ENCODE data around the gene TBC1D4. TPM values are rescaled to one million over a fixed set of nuclear protein-coding genes. Genes with fewer than 3 reads are reported as not detected.
A peak's percentile ranks its signal among the peaks of the same experiment; 100 is the strongest.

The TBC1D4 gene
- 10 to 100 TPM in 1 of 2 experiments, 1 to 10 TPM in 1; 8.0 to 10.1 TPM for total RNA-seq

DNA sequence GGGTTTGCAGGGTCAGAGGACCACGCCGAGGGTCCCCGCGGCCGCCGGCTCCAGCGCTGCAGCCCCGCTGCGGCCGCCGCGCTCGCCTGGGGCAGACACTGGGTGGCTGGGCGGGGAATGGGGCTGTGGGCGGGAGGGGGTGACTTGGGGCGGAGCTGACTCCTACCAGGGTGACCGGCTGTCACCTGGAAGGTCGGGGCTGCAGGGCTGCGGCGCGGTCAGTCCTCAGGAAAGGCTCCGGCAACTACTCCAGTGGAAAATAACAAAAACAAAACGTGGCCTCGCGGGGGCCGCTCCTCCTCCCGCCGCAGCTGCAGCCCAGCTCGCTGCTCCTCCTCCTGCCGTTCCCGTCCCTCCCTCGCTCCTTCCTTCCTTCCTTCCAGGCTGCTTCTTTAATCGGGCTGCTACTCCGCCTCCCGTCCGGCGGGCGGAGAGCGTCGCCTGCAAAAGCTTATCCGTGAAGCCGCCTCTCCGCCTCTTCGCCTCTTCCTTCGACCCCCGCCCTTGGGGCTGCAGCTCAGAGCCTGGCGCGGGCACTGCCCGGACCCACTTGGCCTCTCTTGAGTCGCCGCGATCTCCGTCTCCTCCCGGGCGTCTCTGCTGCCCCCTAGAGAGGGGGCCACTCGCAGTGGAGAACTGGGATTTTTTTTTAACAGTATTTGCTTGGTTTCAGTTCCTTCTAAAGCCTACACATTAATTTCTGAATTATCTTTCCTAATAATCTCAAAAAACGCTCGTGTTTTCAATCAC, at the start of gene TBC1D4:
Gene TBC1D4 (minus strand): TSS at position 100 of the 750 bp plus-strand sequence. CDS start 402 bp downstream, outside the sequence.
- POLR2A ChIA-PET: no interaction called here
- peak; percentile 59 for DNase-seq
- Mint-ChIP-seq H3K9me3 (no peaks in the 10 kb centered on the region), H3K4me1 (peaks cover 14% of the 10 kb centered on the region), H3K27me3 (peaks cover 62% of the 10 kb centered on the region), H3K27ac (no peak within 1 kb of the TSS), H3K4me3 (peak within 1 kb of the TSS; percentile 86), H3K36me3 (ENCODE audit: low read depth) (no peaks in the 10 kb centered on the region)
- CTCF ChIA-PET: interaction anchor here (0.7 to 2.1 kb wide), 11 partner anchors 10 to 156 kb away, joined by 3 to 11 read pairs (median 4); partner anchors contain the start of gene COMMD6

GRCh38 chr13:75530549-75530961, 48.6 kb upstream of the TBC1D4 start:
- Mint-ChIP-seq H3K4me3 (no peak overlapping the region), H3K27me3 (no peaks in the 10 kb centered on the region), H3K4me1 (peaks cover 31% of the 10 kb centered on the region), H3K9me3 (no peaks in the 10 kb centered on the region), H3K27ac (no peak overlapping the region), H3K36me3 (ENCODE audit: low read depth) (peaks cover 44% of the 10 kb centered on the region)
- ChIA-PET CTCF (interaction anchor here (0.7 to 1.1 kb wide), 2 partner anchors 19 to 62 kb away, joined by 3 read pairs; partner anchors contain the start of gene UCHL3), POLR2A (interaction anchor here (1.1 kb wide), 1 partner anchor 19 kb away, joined by 3 read pairs; the partner anchor contains the start of gene UCHL3)
- DNase-seq: no peak

DNA sequence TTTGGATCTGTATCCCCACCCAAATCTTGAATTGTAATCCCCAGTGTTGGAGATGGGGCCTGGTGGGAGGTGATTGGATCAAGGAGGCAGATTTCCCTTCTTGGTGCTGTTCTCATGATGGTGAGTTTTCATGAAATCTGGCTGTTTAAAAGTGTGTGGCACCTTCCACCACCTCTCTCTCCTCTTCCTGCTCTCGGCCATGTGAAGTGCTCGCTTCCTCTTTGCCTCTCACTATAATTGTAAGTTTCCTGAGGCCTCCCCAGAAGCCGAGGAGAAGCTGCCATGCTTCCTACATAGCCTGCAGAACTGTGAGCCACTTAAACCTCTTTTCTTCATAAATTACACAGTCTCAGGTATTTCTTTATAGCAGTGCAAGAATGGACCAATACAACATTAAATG, 40.0 kb upstream of the TBC1D4 start:
- Mint-ChIP-seq H3K4me1 (no peaks in the 10 kb centered on the region), H3K27ac (no peak overlapping the region), H3K36me3 (ENCODE audit: low read depth) (peaks cover 19% of the 10 kb centered on the region), H3K4me3 (no peak overlapping the region), H3K9me3 (peaks cover 12% of the 10 kb centered on the region), H3K27me3 (no peaks in the 10 kb centered on the region)
- ChIA-PET CTCF (no interaction called here), POLR2A (no interaction called here)
- DNase-seq: no peak

DNA sequence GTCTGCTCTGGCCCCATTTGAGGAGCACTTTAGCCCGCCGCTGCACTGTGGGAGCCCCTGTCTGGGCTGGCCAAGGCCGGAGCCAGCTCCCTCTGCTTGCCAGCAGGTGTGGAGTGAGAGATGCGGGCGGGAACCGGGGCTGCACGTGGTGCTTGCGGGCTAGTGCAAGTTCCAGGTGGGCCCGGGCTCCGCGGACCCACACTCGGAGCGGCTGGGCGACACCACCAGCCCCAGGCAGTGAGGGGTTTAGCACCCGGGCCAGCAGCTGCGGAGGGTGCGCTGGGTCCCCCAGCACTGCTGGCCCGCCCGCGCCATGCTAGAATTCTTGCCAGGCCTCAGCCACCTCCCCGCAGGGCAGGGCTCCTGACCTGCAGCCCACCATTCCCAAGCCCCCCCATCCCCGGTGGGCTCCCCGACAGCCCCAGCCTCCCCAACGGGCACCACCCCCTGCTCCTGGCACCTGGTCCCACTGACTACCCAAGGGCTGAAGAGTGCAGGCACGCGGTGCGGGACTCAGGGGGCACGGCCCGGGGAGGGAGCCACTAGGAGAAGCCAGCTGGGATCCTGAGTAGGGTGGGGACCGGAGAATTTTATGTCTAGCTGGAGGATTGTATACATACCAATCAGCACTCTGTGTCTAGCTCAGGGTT, 36.6 kb upstream of the TBC1D4 start:
- no peak for DNase-seq
- Mint-ChIP-seq H3K4me1 (no peaks in the 10 kb centered on the region), H3K36me3 (ENCODE audit: low read depth) (no peaks in the 10 kb centered on the region), H3K27me3 (peaks cover 4% of the 10 kb centered on the region), H3K27ac (no peak overlapping the region), H3K4me3 (no peak overlapping the region), H3K9me3 (peaks cover 12% of the 10 kb centered on the region)
- CTCF ChIA-PET: interaction anchor here (0.7 kb wide), 1 partner anchor 154 kb away, joined by 3 read pairs; no protein-coding TSS in a partner anchor
- POLR2A ChIA-PET: no interaction called here

GRCh38 chr13:75514080-75514995, 32.4 kb upstream of the TBC1D4 start:
- CTCF ChIA-PET: no interaction called here
- Mint-ChIP-seq H3K4me3 (no peak overlapping the region), H3K4me1 (no peaks in the 10 kb centered on the region), H3K36me3 (ENCODE audit: low read depth) (no peaks in the 10 kb centered on the region), H3K27me3 (peaks cover 5% of the 10 kb centered on the region), H3K9me3 (peaks cover 6% of the 10 kb centered on the region), H3K27ac (no peak overlapping the region)
- no peak for DNase-seq
- POLR2A ChIA-PET: no interaction called here

DNA sequence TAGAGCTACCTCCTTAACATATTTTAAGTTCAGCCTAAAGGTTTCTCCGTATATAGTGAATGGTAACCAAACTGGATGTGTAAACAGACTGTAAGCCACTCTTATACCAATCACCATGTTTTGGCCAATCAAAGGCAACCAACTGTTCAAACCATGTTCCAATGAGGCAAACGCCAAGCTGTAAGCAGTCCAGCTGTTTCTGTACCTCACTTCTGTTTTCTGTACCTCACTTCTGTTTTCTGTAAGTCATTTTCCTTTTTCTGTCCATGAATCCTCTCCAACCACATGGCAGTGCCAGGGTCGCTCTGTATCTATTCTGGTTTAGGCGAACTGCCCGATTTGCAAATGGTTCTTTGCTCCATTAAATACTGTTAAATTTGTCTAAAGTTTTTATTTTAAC, 31.3 kb upstream of the TBC1D4 start:
- DNase-seq: no peak
- Mint-ChIP-seq H3K27me3 (peaks cover 5% of the 10 kb centered on the region), H3K36me3 (ENCODE audit: low read depth) (no peaks in the 10 kb centered on the region), H3K9me3 (peaks cover 2% of the 10 kb centered on the region), H3K4me1 (no peaks in the 10 kb centered on the region), H3K4me3 (no peak overlapping the region), H3K27ac (no peak overlapping the region)
- POLR2A ChIA-PET: no interaction called here
- CTCF ChIA-PET: interaction anchor here (1.3 kb wide), 1 partner anchor 31 kb away, joined by 3 read pairs; the partner anchor contains the start of gene TBC1D4

DNA sequence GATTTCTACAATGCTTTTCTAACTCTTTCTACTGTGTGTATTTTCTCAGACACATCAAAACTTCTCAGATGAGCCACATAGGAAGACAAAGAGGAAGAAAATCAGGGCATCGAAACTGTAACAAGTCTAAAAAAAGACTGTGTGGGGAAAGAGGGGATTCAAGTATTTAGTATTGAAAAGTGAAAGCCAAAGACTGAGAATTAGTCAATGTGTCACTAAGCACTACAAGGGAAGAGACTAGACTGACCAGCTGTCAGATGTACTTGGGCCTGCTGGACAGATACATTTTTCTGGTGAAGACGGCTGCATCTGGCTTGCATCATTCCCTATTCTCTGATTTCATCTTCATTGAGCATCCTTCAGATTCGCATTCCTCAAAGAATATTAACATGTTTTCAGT, 30.3 kb upstream of the TBC1D4 start:
- Mint-ChIP-seq H3K27ac (no peak overlapping the region), H3K9me3 (no peaks in the 10 kb centered on the region), H3K27me3 (peaks cover 5% of the 10 kb centered on the region), H3K4me1 (no peaks in the 10 kb centered on the region), H3K36me3 (ENCODE audit: low read depth) (no peaks in the 10 kb centered on the region), H3K4me3 (no peak overlapping the region)
- POLR2A ChIA-PET: no interaction called here
- CTCF ChIA-PET: no interaction called here
- DNase-seq: no peak

- H3K27ac Mint-ChIP-seq: no peak overlapping the region
- no peak overlapping the region for H3K4me3 Mint-ChIP-seq
- POLR2A ChIA-PET: no interaction called here
- peaks cover 5% of the 10 kb centered on the region for H3K27me3 Mint-ChIP-seq
- H3K9me3 Mint-ChIP-seq: no peaks in the 10 kb centered on the region
- CTCF ChIA-PET: no interaction called here
- DNase-seq: no peak
- no peaks in the 10 kb centered on the region for H3K36me3 Mint-ChIP-seq (ENCODE audit: low read depth)
- no peaks in the 10 kb centered on the region for H3K4me1 Mint-ChIP-seq
Measured at GRCh38 chr13:75511051-75511625, 29.2 kb upstream of the TBC1D4 start.

DNA sequence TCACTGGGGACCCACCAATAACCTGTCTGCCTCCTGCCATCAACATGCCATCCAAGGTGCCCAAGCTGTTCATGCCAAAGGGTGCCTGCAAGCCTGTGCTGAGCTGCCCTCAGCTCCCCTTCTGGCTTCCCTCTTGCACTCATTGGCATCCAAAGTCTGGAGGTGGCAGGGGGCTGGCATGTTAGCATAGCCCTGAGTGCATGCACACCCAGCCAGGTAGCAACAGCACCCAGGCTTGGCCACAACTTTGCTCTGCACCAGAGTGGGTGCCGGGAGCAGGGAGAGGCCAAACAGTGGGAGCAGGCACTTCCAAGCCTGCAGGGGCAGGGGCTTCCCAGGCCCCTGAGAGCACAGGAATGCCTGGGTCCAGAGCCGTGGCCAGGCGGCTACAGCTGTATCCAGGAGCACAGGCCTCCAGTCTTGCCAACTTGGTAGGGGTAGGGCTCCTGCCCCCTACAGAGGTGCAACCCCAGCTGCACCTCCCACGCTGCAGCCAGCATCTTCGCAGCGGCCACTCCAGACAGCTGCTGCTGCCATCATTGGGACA, 26.1 kb upstream of the TBC1D4 start:
- CTCF ChIA-PET: no interaction called here
- Mint-ChIP-seq H3K9me3 (no peaks in the 10 kb centered on the region), H3K4me3 (no peak overlapping the region), H3K4me1 (no peaks in the 10 kb centered on the region), H3K27ac (no peak overlapping the region), H3K36me3 (ENCODE audit: low read depth) (no peaks in the 10 kb centered on the region), H3K27me3 (peaks cover 2% of the 10 kb centered on the region)
- DNase-seq: no peak
- POLR2A ChIA-PET: no interaction called here

- CTCF ChIA-PET: no interaction called here
Measured at GRCh38 chr13:75507027-75508001, 25.3 kb upstream of the TBC1D4 start.

DNA sequence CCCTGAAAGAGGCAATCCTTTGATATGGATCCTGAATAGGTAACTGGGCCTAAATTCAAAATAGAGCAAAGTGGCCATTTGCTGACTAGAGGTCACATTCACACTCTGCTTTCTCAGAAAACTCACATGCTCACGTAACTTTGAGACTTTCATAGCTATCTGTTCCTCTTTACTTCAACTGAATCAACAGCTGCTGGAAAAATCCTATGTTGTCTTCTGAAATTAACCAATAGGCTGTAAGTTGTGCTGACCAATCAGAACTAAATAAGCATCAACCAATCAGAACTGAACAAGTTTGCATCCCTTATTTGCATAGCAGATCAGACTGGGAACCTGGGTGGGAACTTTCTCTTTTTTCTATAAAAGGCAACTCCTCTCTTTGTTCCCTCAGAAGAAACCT, 24.0 kb upstream of the TBC1D4 start:
- no peak for DNase-seq
- ChIA-PET CTCF (no interaction called here), POLR2A (no interaction called here)
- Mint-ChIP-seq H3K9me3 (no peaks in the 10 kb centered on the region), H3K4me1 (no peaks in the 10 kb centered on the region), H3K36me3 (ENCODE audit: low read depth) (no peaks in the 10 kb centered on the region), H3K27me3 (peaks cover 5% of the 10 kb centered on the region), H3K27ac (no peak overlapping the region), H3K4me3 (no peak overlapping the region)

More at GRCh38 chr13:75507027-75508001, 25.3 kb upstream of the TBC1D4 start:
- H3K36me3 Mint-ChIP-seq (ENCODE audit: low read depth): no peaks in the 10 kb centered on the region
- POLR2A ChIA-PET: no interaction called here
- DNase-seq: no peak
- H3K9me3 Mint-ChIP-seq: no peaks in the 10 kb centered on the region
- H3K27ac Mint-ChIP-seq: no peak overlapping the region
- H3K4me1 Mint-ChIP-seq: no peaks in the 10 kb centered on the region
- H3K27me3 Mint-ChIP-seq: peaks cover 5% of the 10 kb centered on the region
- no peak overlapping the region for H3K4me3 Mint-ChIP-seq

DNA sequence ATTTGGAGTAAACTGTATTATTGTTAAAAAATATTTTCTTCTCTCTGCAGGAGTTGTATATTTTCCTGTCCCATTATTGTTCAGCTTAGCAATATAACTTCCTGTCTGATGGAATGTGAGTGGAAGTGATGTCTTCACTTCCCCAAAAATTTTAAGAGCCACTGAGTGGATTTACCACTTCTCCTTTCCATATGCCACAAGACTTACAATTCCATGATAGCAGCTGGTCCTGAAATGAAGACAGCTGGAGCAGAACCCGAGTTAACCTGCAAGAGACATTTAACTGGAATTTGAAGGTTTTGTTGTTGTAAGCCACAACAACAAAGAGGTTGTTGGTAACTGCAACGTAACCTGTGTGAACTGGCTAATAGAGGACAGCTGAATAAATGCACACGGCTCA, 23.4 kb upstream of the TBC1D4 start:
- Mint-ChIP-seq H3K27ac (no peak overlapping the region), H3K4me3 (no peak overlapping the region), H3K4me1 (no peaks in the 10 kb centered on the region), H3K9me3 (no peaks in the 10 kb centered on the region), H3K36me3 (ENCODE audit: low read depth) (no peaks in the 10 kb centered on the region), H3K27me3 (peaks cover 5% of the 10 kb centered on the region)
- CTCF ChIA-PET: no interaction called here
- POLR2A ChIA-PET: no interaction called here
- DNase-seq: no peak

Data from activated CD4-positive, alpha-beta memory T cell treated with anti-CD3 and anti-CD28 coated beads, Interleukin-2, amount 10 ng/mL, durations not matched to agents 7 days and 5 days (primary cell).